PC-9 (cell line): ENCODE measurements around the gene SYNRG. TPM values are rescaled to one million over a fixed set of nuclear protein-coding genes. Genes with fewer than 3 reads are reported as not detected.

ENCODE experiments used
- BruUV-seq: library from RNA; stranded (reverse); fragments of 400-500 nt; replicated peaks from 2 replicates; lab custom pipeline; 2021; lab: Mats Ljungman, UMichigan
- CTCF ChIA-PET: fragments of 300-600 bp; sonication (Branson Sonifier 250); formaldehyde crosslinking; loops from one replicate; lab custom pipeline; 2022; ENCODE audit warnings: antibody characterized with exemption; lab: Charles Lee
- POLR2A ChIA-PET: fragments of 300-600 bp; sonication (Branson Sonifier 250); formaldehyde crosslinking; loops from one replicate; lab custom pipeline; 2022; ENCODE audit warnings: antibody characterized with exemption; ENCODE audit not compliant: unreplicated experiment; lab: Charles Lee
- DNase-seq, 2 experiments: peaks; one replicate each; pipeline versions ENCODE4 v3.0.0 to v3.0.0-alpha.2; 2015 to 2022; ENCODE audit warnings: mixed read lengths in 1 of 2
- H2AFZ ChIP-seq: fragments of 200-600 bp; sonication (generic); 2 replicates; pipeline ENCODE4 v1.8.1; 2017; ENCODE audit warnings: antibody characterized with exemption
- H3F3A ChIP-seq: fragments of 200-600 bp; sonication (generic); 2 replicates; pipeline ENCODE4 v1.8.1; 2017; ENCODE audit warnings: antibody characterized with exemption, mild to moderate bottlenecking, low read depth; ENCODE audit not compliant: insufficient read depth
- H3K27ac ChIP-seq: fragments of 200-600 bp; sonication (generic); 2 replicates; pipeline ENCODE4 v1.6.1; 2016; ENCODE audit warnings: mixed run types
- H3K27me3 ChIP-seq: fragments of 200-600 bp; sonication (generic); 2 replicates; pipeline ENCODE4 v1.6.1; 2016; ENCODE audit warnings: low read depth, mixed run types; ENCODE audit not compliant: insufficient read depth
- H3K36me3 ChIP-seq: fragments of 200-600 bp; sonication (generic); 2 replicates; pipeline ENCODE4 v1.6.1; 2016; ENCODE audit warnings: low read depth, mixed run types
- H3K4me1 ChIP-seq: fragments of 200-600 bp; sonication (generic); replicated peaks from 2 replicates; pipeline ENCODE4 v1.6.1; 2016; ENCODE audit warnings: mixed run types; ENCODE audit not compliant: insufficient read depth
- H3K4me2 ChIP-seq: fragments of 200-600 bp; sonication (generic); 2 replicates; pipeline ENCODE4 v1.6.1; 2017; ENCODE audit warnings: mixed run types
- H3K4me3 ChIP-seq: fragments of 200-600 bp; sonication (generic); 2 replicates; pipeline ENCODE4 v1.6.1; 2016; ENCODE audit warnings: mixed run types
- H3K79me2 ChIP-seq: fragments of 200-600 bp; sonication (generic); 2 replicates; pipeline ENCODE4 v1.6.1; 2017; ENCODE audit warnings: low read depth, mixed run types
- H3K9me2 ChIP-seq: fragments of 200-600 bp; sonication (generic); 2 replicates; pipeline ENCODE4 v1.8.1; 2017; ENCODE audit warnings: mild to moderate bottlenecking; ENCODE audit not compliant: insufficient read depth
- H3K9me3 ChIP-seq: fragments of 200-600 bp; sonication (generic); 2 replicates; pipeline ENCODE4 v1.8.1; 2016; ENCODE audit warnings: low read depth; ENCODE audit not compliant: insufficient read depth
- H4K20me1 ChIP-seq: fragments of 200-600 bp; sonication (generic); 2 replicates; pipeline ENCODE4 v1.8.1; 2017; ENCODE audit not compliant: insufficient read depth
- CTCF ChIP-seq: fragments of 200-600 bp; sonication (generic); conservative IDR thresholded peaks from 2 replicates; pipeline ENCODE4 v1.6.1; 2017; ENCODE audit warnings: mixed run types, antibody characterized with exemption, mild to moderate bottlenecking, moderate library complexity
- EZH2 ChIP-seq: fragments of 200-600 bp; sonication (generic); IDR thresholded peaks from 2 replicates; pipeline ENCODE4 v1.8.0; 2017; ENCODE audit warnings: antibody characterized with exemption, low read depth
- intact Hi-C: fragments of 100-400 bp; cut with micrococcal nuclease; formaldehyde crosslinking; loops from one replicate; pipeline ENCODE4 v1.10.0; 2022; ENCODE audit not compliant: unreplicated experiment
- total RNA-seq: library from RNA; stranded (reverse); gene quantifications from 2 replicates; pipeline ENCODE4 v1.2.3, GENCODE V29; 2021

The SYNRG gene
- total RNA-seq, 1 experiment from 2014 or later, result 28.9 TPM

DNA sequence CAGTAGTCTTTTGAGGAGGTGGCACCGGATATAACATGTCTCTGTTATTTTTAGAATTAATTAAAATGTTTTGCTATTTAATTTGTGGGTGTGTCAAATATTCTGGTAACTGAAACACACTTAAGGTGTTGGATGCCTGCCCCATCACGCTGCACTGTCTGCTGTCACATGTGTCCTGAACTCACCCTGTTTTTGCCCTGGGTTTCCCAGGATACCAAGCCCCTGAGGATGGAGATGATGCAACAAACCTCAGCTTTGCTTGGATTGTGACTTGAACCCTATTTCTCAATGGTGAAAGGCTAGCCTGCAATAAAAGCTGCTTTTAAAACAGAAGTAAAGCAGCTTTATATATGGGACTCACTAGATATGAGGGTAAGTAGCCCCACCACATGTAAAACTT is 131.0 kb downstream of the SYNRG start:
- DNase-seq, result no peak
- Histone ChIP-seq H3K4me3 (no peak overlapping the region), H3K4me2 (no peak overlapping the region), H3K27me3 (no peaks in the 10 kb centered on the region), H4K20me1 (no peaks in the 10 kb centered on the region), H3F3A (peaks cover 41% of the 10 kb centered on the region), H3K9me2 (no peaks in the 10 kb centered on the region), H3K4me1 (peaks cover 52% of the 10 kb centered on the region), H3K79me2 (no peaks in the 10 kb centered on the region; the same call in 1 of the 2 replicates), H3K27ac (peak overlapping the region; percentile 95), H3K36me3 (peaks cover 7% of the 10 kb centered on the region; the same call in 1 of the 2 replicates), H3K9me3 (no peaks in the 10 kb centered on the region), H2AFZ (no peak overlapping the region)
- POLR2A ChIA-PET, result no interaction called here
- no TSS peak for BruUV-seq
- TF ChIP-seq CTCF, result no peak
- no peak for TF ChIP-seq EZH2
- CTCF ChIA-PET, result no interaction called here
- intact Hi-C loops, result no loop called here

DNA sequence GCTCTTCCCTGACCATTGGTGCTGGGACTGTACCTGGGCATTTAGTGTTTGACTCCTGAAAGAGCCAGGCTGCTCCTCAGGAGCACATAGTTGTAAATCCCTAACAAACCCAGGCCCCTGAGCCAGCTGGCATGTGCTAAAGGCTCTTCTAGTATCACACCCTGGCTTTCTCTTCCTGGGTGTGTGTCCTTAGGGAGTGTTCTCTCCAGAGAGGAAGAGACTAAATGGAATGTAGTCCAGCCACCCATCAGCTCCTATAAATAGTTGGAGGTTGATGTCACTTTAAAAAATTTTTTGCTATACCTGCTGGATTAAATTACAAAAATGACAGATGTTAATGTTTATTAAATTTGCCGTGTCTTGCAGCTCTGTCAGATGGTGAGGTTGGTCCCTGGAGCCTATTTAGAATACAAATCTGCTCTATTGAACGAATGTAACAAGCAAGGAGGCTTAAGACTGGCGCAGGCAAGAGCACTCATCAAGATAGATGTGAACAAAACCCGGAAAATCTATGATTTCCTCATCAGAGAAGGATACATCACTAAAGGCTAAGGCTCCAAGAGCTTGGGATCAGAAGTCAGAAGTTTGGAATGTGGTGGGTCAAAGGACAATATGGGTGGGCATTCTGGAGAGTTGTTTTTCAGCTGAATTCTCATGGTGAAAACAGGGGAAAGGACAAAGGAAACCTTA is 132.6 kb downstream of the SYNRG start:
- H3F3A ChIP-seq, result peaks cover 40% of the 10 kb centered on the region
- DNase-seq, result peak; percentile 60 to 97
- TF ChIP-seq CTCF (no peak), EZH2 (no peak)
- peak overlapping the region; percentile 15; the same call in 1 of the 2 replicates for H3K4me3 ChIP-seq
- peak overlapping the region; percentile 95 for H3K27ac ChIP-seq
- ChIA-PET POLR2A (interaction anchor here (1.2 kb wide), 1 partner anchor 12 kb away, joined by 8 read pairs; no protein-coding TSS in a partner anchor), CTCF (interaction anchor here (0.5 to 0.6 kb wide), 3 partner anchors 10 to 133 kb away, joined by 3 to 6 read pairs (median 5); no protein-coding TSS in a partner anchor)
- no peaks in the 10 kb centered on the region for H4K20me1 ChIP-seq
- H3K36me3 ChIP-seq, result peaks cover 11% of the 10 kb centered on the region; the same call in 1 of the 2 replicates
- no peaks in the 10 kb centered on the region for H3K9me3 ChIP-seq
- no peak overlapping the region for H2AFZ ChIP-seq
- H3K9me2 ChIP-seq, result no peaks in the 10 kb centered on the region
- BruUV-seq, result no TSS peak
- peaks cover 46% of the 10 kb centered on the region for H3K4me1 ChIP-seq
- no peaks in the 10 kb centered on the region for H3K27me3 ChIP-seq
- H3K79me2 ChIP-seq, result no peaks in the 10 kb centered on the region; the same call in 1 of the 2 replicates
- intact Hi-C loops, result loop anchor here (1.0 kb wide), 2 partner anchors 12 to 26 kb away; no protein-coding TSS in a partner anchor
- peak overlapping the region; percentile 67 for H3K4me2 ChIP-seq

GRCh38 chr17:37475731-37476420 is 133.3 kb downstream of the SYNRG start:
- no peaks in the 10 kb centered on the region for H3K27me3 ChIP-seq
- peak in 1 of 2 experiments; percentile 57 for DNase-seq
- peaks cover 14% of the 10 kb centered on the region for H3K36me3 ChIP-seq
- no peak for TF ChIP-seq EZH2
- TF ChIP-seq CTCF, result no peak
- no peaks in the 10 kb centered on the region for H3K9me3 ChIP-seq
- POLR2A ChIA-PET, result interaction anchor here (1.2 kb wide), 1 partner anchor 12 kb away, joined by 8 read pairs; no protein-coding TSS in a partner anchor
- intact Hi-C loops, result loop anchor here (1.0 kb wide), 2 partner anchors 12 to 26 kb away; no protein-coding TSS in a partner anchor
- CTCF ChIA-PET, result no interaction called here
- no peak overlapping the region for H2AFZ ChIP-seq
- H3K4me2 ChIP-seq, result peak overlapping the region; percentile 67
- no TSS peak for BruUV-seq
- H3K4me3 ChIP-seq, result peak overlapping the region; percentile 10; the same call in 1 of the 2 replicates
- H4K20me1 ChIP-seq, result no peaks in the 10 kb centered on the region
- peaks cover 46% of the 10 kb centered on the region for H3K4me1 ChIP-seq
- H3F3A ChIP-seq, result peaks cover 40% of the 10 kb centered on the region
- H3K27ac ChIP-seq, result peak overlapping the region; percentile 95
- H3K9me2 ChIP-seq, result no peaks in the 10 kb centered on the region
- H3K79me2 ChIP-seq, result no peaks in the 10 kb centered on the region; the same call in 1 of the 2 replicates
